ENCODE data around the gene SNRNP70.

SNRNP70 gene

DNA sequence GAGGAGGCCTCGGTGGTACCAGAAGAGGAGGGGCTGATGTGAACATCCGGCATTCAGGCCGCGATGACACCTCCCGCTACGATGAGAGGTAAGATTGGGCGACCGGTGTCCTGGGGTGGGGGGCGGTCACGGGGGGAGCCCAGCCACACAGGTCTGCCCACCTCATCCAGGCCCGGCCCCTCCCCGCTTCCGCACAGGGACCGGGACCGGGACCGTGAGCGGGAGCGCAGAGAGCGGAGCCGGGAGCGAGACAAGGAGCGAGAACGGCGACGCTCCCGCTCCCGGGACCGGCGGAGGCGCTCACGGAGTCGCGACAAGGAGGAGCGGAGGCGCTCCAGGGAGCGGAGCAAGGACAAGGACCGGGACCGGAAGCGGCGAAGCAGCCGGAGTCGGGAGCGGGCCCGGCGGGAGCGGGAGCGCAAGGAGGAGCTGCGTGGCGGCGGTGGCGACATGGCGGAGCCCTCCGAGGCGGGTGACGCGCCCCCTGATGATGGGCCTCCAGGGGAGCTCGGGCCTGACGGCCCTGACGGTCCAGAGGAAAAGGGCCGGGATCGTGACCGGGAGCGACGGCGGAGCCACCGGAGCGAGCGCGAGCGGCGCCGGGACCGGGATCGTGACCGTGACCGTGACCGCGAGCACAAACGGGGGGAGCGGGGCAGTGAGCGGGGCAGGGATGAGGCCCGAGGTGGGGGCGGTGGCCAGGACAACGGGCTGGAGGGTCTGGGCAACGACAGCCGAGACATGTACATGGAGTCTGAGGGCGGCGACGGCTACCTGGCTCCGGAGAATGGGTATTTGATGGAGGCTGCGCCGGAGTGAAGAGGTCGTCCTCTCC is 22.6 kb downstream of the SNRNP70 start:
- H3K36me3 ChIP-seq (ENCODE audit: control insufficient read depth, low read depth, low read length) = peaks cover 55% of the 10 kb centered on the region
- no peaks in the 10 kb centered on the region for H3K4me1 ChIP-seq (ENCODE audit: control insufficient read depth, low read depth, low read length)
- no peaks in the 10 kb centered on the region for H3K9me3 ChIP-seq (ENCODE audit: control insufficient read depth, low read depth, low read length)
- H3K4me3 ChIP-seq (ENCODE audit: low read length) = no peak overlapping the region
- no peak overlapping the region for H3K27ac ChIP-seq (ENCODE audit: low read length)
- H3K9ac ChIP-seq (ENCODE audit: low read length) = no peak overlapping the region
- H3K27me3 ChIP-seq (ENCODE audit: control insufficient read depth, insufficient read depth, low read length) = no peaks in the 10 kb centered on the region

DNA sequence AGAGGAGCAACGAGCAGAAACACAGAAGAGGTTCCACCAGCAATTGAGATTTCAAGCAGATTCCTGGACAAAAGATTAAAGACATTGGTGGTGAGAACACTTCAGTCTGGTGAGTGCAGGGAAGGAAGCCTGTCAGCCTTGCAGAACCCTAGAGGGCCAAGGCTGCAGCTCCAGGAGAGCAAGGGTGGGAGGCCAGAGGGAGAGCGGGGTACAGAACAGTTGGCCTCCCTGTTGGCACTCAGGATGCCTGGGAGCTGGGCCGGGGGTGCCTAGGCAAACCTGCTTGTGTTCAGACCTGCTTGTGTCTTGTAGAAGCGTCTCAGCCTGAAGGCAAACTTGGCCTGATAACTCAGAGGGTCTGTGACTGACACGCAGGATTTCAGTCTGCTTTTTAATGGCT is 23.8 kb downstream of the SNRNP70 start:
- Histone ChIP-seq H3K27me3 (ENCODE audit: control insufficient read depth, insufficient read depth, low read length) (no peaks in the 10 kb centered on the region), H3K9ac (ENCODE audit: low read length) (no peak overlapping the region), H3K36me3 (ENCODE audit: control insufficient read depth, low read depth, low read length) (peaks cover 50% of the 10 kb centered on the region), H3K9me3 (ENCODE audit: control insufficient read depth, low read depth, low read length) (no peaks in the 10 kb centered on the region), H3K4me3 (ENCODE audit: low read length) (no peak overlapping the region), H3K27ac (ENCODE audit: low read length) (no peak overlapping the region), H3K4me1 (ENCODE audit: control insufficient read depth, low read depth, low read length) (peaks cover 3% of the 10 kb centered on the region)

DNA sequence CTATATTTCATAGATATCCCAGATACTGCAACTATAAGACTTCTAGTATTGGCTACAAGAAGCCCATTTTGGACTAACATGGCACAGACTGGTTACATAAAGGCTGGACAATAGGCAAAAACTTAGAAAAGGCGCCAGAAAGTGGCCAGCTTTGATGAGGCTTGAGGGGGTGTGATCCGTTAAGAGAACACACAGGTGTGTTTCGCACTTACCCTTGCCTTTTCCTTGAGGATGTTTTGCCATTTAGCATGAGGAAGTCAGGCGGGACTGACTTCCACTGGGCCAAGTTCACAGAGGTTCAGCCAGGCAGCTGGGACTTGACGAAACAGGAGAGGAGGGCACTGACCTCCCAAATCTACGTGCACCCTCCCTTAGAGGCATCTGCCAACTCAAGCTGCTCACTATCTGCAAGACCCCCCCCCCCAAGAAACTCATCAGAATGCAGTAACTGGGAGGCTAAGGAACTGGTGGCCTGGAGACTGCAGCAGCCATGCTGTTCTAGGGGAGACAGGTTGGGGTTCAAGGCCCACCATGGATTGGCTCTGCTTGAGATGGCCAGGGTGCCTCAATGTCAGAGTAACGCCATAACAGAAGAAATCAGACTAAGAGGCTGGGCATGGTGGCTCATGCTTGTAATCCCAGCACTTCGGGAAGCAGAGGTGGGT is 24.4 kb downstream of the SNRNP70 start:
- Histone ChIP-seq H3K27me3 (ENCODE audit: control insufficient read depth, insufficient read depth, low read length) (no peaks in the 10 kb centered on the region), H3K4me3 (ENCODE audit: low read length) (no peak overlapping the region), H3K27ac (ENCODE audit: low read length) (no peak overlapping the region), H3K9me3 (ENCODE audit: control insufficient read depth, low read depth, low read length) (no peaks in the 10 kb centered on the region), H3K4me1 (ENCODE audit: control insufficient read depth, low read depth, low read length) (peaks cover 3% of the 10 kb centered on the region), H3K36me3 (ENCODE audit: control insufficient read depth, low read depth, low read length) (peaks cover 46% of the 10 kb centered on the region), H3K9ac (ENCODE audit: low read length) (no peak overlapping the region)

- no peak overlapping the region for H3K27ac ChIP-seq (ENCODE audit: low read length)
- H3K36me3 ChIP-seq (ENCODE audit: control insufficient read depth, low read depth, low read length) = peaks cover 37% of the 10 kb centered on the region
- peaks cover 3% of the 10 kb centered on the region for H3K4me1 ChIP-seq (ENCODE audit: control insufficient read depth, low read depth, low read length)
- peaks cover 6% of the 10 kb centered on the region for H3K27me3 ChIP-seq (ENCODE audit: control insufficient read depth, insufficient read depth, low read length)
- no peaks in the 10 kb centered on the region for H3K9me3 ChIP-seq (ENCODE audit: control insufficient read depth, low read depth, low read length)
- H3K9ac ChIP-seq (ENCODE audit: low read length) = no peak overlapping the region
- no peak overlapping the region for H3K4me3 ChIP-seq (ENCODE audit: low read length)
Measured at GRCh38 chr19:49110567-49110966, 25.3 kb downstream of the SNRNP70 start.

GRCh38 chr19:49111218-49111998 is 26.2 kb downstream of the SNRNP70 start:
- Histone ChIP-seq H3K4me1 (ENCODE audit: control insufficient read depth, low read depth, low read length) (peaks cover 3% of the 10 kb centered on the region), H3K4me3 (ENCODE audit: low read length) (no peak overlapping the region), H3K36me3 (ENCODE audit: control insufficient read depth, low read depth, low read length) (peaks cover 31% of the 10 kb centered on the region), H3K9me3 (ENCODE audit: control insufficient read depth, low read depth, low read length) (no peaks in the 10 kb centered on the region), H3K9ac (ENCODE audit: low read length) (no peak overlapping the region), H3K27ac (ENCODE audit: low read length) (no peak overlapping the region), H3K27me3 (ENCODE audit: control insufficient read depth, insufficient read depth, low read length) (peaks cover 7% of the 10 kb centered on the region)

GRCh38 chr19:49113762-49114629 is 28.7 kb downstream of the SNRNP70 start, which contains the start of gene LIN7B:
LIN7B (plus strand) TSS chr19:49114370; CDS start chr19:49114405, 35 bp downstream.
- Histone ChIP-seq H3K4me1 (ENCODE audit: control insufficient read depth, low read depth, low read length) (peaks cover 3% of the 10 kb centered on the region), H3K36me3 (ENCODE audit: control insufficient read depth, low read depth, low read length) (peaks cover 9% of the 10 kb centered on the region), H3K9me3 (ENCODE audit: control insufficient read depth, low read depth, low read length) (no peaks in the 10 kb centered on the region), H3K27me3 (ENCODE audit: control insufficient read depth, insufficient read depth, low read length) (peaks cover 7% of the 10 kb centered on the region), H3K4me3 (ENCODE audit: low read length) (peak within 1 kb of the TSS; percentile 60), H3K27ac (ENCODE audit: low read length) (no peak within 1 kb of the TSS), H3K9ac (ENCODE audit: low read length) (no peak within 1 kb of the TSS)

GRCh38 chr19:49114630-49115363 is 29.5 kb downstream of the SNRNP70 start:
- Histone ChIP-seq H3K36me3 (ENCODE audit: control insufficient read depth, low read depth, low read length) (peaks cover 1% of the 10 kb centered on the region), H3K4me1 (ENCODE audit: control insufficient read depth, low read depth, low read length) (peaks cover 3% of the 10 kb centered on the region), H3K27me3 (ENCODE audit: control insufficient read depth, insufficient read depth, low read length) (peaks cover 10% of the 10 kb centered on the region), H3K27ac (ENCODE audit: low read length) (no peak overlapping the region), H3K4me3 (ENCODE audit: low read length) (peak overlapping the region; percentile 60), H3K9ac (ENCODE audit: low read length) (no peak overlapping the region), H3K9me3 (ENCODE audit: control insufficient read depth, low read depth, low read length) (no peaks in the 10 kb centered on the region)

- H3K9me3 ChIP-seq (ENCODE audit: control insufficient read depth, low read depth, low read length) = no peaks in the 10 kb centered on the region
- H3K9ac ChIP-seq (ENCODE audit: low read length) = no peak overlapping the region
- peaks cover 3% of the 10 kb centered on the region for H3K4me1 ChIP-seq (ENCODE audit: control insufficient read depth, low read depth, low read length)
- no peaks in the 10 kb centered on the region for H3K36me3 ChIP-seq (ENCODE audit: control insufficient read depth, low read depth, low read length)
- H3K27me3 ChIP-seq (ENCODE audit: control insufficient read depth, insufficient read depth, low read length) = peaks cover 24% of the 10 kb centered on the region
- H3K4me3 ChIP-seq (ENCODE audit: low read length) = no peak overlapping the region
- H3K27ac ChIP-seq (ENCODE audit: low read length) = no peak overlapping the region
Measured at GRCh38 chr19:49116544-49116943, 31.3 kb downstream of the SNRNP70 start.

DNA sequence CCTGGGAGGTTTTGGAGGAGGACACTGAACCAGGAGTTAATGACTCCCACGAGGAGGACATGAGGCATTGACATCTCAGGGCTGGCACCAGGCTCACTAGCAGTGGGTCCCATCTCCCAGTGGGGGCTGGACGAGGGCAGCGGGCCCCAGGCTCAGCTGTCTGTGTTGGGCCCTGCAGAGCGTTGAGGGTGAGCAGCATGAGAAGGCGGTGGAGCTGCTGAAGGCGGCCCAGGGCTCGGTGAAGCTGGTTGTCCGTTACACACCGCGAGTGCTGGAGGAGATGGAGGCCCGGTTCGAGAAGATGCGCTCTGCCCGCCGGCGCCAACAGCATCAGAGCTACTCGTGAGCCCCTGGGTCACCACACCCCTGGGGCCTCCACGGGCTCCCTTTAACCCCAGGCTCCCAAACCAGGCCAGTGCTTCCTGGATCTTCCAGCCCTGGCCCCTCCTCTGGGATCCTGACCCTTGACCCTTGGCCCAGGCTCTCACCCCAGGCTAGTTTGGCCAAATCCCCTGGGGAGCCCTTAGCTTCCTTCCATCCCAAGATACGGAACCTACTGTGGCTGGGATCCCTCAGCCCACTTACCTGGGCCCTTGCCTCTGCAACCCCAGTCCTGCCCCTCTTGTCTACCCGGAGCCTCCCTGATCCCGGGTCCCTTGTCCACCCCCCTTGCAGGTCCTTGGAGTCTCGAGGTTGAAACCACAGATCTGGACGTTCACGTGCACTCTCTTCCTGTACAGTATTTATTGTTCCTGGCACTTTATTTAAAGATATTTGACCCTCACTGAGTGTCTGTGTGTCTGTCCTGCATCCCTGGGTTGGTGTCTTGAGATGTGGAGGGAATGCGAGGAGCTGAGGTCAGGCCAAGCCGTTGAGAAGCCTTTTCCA is 32.7 kb downstream of the SNRNP70 start:
- H3K4me3 ChIP-seq (ENCODE audit: low read length) = peak overlapping the region; percentile 81
- H3K27me3 ChIP-seq (ENCODE audit: control insufficient read depth, insufficient read depth, low read length) = peaks cover 24% of the 10 kb centered on the region
- no peak overlapping the region for H3K27ac ChIP-seq (ENCODE audit: low read length)
- peaks cover 3% of the 10 kb centered on the region for H3K4me1 ChIP-seq (ENCODE audit: control insufficient read depth, low read depth, low read length)
- H3K36me3 ChIP-seq (ENCODE audit: control insufficient read depth, low read depth, low read length) = no peaks in the 10 kb centered on the region
- no peak overlapping the region for H3K9ac ChIP-seq (ENCODE audit: low read length)
- no peaks in the 10 kb centered on the region for H3K9me3 ChIP-seq (ENCODE audit: control insufficient read depth, low read depth, low read length)
